ENCODE data around the gene HTR6. TPM values are rescaled to one million over a fixed set of nuclear protein-coding genes. Genes with fewer than 3 reads are reported as not detected.
"Not testable (repeated sequence)": the region's sequence is repeated elsewhere in the genome, so short reads cannot be mapped to it uniquely, and the experiment has no call there.

Gene HTR6
- total RNA-seq = under 0.01 and 0.13 TPM in 2 replicates

- DNase-seq (ENCODE audit: low read depth in 2 of 2) = no peak
Observed at GRCh38 chr1:19664453-19665185, at the start of gene HTR6. Gene HTR6 (plus strand): TSS chr1:19664875. CDS start chr1:19665754, 879 bp downstream.

GRCh38 chr1:19615438-19615837 is 49.2 kb upstream of the HTR6 start:
- no peak for DNase-seq (ENCODE audit: low read depth in 2 of 2)

DNA sequence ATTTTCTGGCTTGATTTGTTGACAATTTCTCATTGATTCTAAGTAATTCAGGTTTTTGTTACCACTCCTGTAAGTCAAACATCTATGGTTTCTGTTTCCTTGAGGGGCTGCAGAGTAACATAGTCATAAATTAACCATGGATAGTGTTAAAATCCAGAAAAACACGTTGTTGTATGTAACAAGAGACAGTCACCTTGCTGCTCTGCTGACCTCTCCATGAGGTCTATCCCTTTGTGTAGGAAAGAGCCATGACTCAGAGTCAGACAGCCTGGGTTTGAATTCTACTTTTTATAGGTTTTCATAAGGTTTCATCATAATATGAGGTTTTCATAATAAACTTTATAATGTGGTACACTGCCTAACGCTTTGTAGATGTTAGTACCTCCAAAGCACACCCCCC is 48.2 kb upstream of the HTR6 start:
- peak in 1 of 2 donors; percentile 42 for DNase-seq (ENCODE audit: low read depth in 2 of 2)

GRCh38 chr1:19617376-19617775 is 47.3 kb upstream of the HTR6 start:
- DNase-seq (ENCODE audit: low read depth in 2 of 2) = no peak

- no peak for DNase-seq (ENCODE audit: low read depth in 2 of 2)
Observed at GRCh38 chr1:19618428-19618827, 46.2 kb upstream of the HTR6 start.

DNA sequence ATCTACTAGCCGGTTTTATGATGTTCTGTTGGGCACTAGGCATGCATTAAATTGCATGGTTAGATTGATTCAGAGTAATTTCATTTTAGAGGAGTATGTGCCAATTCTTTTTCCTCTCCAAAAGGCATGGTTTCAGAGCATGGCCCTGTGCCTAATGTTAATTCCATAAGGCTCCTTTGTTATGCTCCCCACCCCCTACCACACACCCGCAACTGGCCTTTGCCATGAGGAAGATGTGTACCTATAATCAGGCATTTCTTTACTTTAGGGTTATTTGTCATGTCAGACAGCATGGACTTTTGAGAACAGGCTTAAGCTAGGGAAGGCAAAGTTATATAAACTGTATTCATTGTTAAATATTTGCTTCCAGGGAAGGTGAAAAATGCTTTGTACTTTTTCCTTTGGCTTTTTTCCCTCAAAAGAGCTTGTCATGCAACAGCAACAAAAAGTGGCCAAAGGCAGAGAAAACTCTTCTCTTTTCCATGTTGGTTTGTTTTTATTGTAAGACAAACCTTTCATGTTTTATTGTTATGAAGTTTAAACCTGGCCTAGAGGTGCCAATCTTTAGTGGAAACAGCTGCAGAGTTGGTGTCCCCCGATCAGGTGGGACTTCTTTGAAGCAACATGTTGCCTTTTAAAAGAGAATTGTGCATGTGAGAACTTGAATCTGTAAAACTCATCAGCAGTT is 44.8 kb upstream of the HTR6 start:
- DNase-seq (ENCODE audit: low read depth in 2 of 2) = no peak

- DNase-seq (ENCODE audit: low read depth in 2 of 2) = no peak
Observed at GRCh38 chr1:19620786-19621185, 43.9 kb upstream of the HTR6 start.

GRCh38 chr1:19621274-19621950 is 43.3 kb upstream of the HTR6 start:
- DNase-seq (ENCODE audit: low read depth in 2 of 2) = no peak

GRCh38 chr1:19622204-19622603 is 42.5 kb upstream of the HTR6 start:
- no peak for DNase-seq (ENCODE audit: low read depth in 2 of 2)

DNA sequence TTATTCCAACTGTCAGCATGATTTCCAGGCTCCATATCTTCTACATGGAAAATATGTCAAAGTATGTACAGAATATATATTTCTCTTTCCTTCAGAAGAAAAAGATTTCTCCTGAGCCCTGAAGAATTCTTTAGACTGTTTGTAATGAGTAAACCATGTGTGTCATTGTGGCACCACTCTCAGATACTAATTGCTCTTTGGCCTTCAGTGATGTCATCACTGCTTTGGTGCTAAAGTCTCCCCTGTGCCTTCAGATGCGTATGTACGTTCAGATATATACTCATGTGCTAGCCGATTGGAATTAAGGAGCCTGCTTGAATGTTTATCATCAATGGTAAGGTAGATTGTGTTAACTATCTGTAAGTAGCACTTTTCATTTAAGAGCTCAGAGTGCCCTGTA is 41.2 kb upstream of the HTR6 start:
- DNase-seq (ENCODE audit: low read depth in 2 of 2) = no peak

- DNase-seq (ENCODE audit: low read depth in 2 of 2) = no peak
Observed at GRCh38 chr1:19625291-19625937, 39.3 kb upstream of the HTR6 start.

- DNase-seq (ENCODE audit: low read depth in 2 of 2) = no peak
Observed at GRCh38 chr1:19628879-19629278, 35.8 kb upstream of the HTR6 start.

- DNase-seq (ENCODE audit: low read depth in 2 of 2) = no peak
Observed at GRCh38 chr1:19629357-19629756, 35.3 kb upstream of the HTR6 start.

DNA sequence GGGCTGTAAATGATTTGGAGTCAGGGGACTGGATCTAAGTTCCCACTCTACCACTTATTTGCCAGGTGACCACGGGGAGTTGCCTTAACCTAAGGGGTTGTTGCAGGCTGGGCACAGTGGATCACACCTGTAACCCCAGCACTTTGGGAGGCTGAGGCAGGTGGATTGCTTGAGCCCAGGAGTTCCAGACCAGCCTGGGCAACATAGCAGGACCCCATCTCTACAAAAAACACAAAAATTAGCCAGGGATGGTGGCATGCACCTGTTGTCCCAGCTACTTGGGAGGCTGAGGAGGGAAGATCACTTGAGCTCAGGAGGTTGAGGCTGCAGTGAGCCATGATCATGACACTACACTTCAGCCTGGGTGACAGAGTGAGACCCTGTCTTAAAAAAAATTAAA is 34.5 kb upstream of the HTR6 start:
- not testable (repeated sequence) for DNase-seq (ENCODE audit: low read depth in 2 of 2)

DNA sequence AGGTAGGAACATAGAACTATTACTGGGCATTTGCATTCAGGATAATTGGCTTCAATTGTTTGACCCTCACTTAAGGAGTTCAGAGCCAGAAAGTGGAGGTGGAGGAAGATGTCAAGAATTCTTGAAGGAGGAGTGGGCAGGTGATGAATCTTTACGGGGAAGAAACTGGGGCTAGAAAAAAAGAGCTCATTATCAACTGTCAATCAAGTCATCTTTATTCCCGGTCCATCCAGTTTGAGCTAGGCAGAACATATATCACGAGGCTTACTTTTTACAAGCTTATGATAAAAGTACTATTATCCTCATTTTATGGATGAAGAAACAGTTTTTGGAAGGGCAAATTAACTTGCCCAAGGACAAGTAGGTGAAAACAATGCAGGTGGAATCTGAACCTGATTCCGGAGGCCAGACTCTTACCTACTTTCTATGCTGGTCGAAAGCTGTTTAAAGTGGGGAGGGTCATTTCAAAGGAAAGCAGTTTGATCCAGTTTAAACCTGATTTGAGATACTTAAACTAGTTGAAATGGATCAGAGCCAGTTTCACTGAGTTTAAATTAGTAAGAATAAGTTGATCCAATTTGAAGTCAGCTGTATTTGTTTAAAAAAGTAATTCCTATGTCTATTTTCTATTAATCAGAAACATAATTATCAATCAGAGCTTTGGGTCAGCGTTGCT is 33.8 kb upstream of the HTR6 start:
- DNase-seq (ENCODE audit: low read depth in 2 of 2) = no peak

- no peak for DNase-seq (ENCODE audit: low read depth in 2 of 2)
Observed at GRCh38 chr1:19632211-19632610, 32.5 kb upstream of the HTR6 start.

DNA sequence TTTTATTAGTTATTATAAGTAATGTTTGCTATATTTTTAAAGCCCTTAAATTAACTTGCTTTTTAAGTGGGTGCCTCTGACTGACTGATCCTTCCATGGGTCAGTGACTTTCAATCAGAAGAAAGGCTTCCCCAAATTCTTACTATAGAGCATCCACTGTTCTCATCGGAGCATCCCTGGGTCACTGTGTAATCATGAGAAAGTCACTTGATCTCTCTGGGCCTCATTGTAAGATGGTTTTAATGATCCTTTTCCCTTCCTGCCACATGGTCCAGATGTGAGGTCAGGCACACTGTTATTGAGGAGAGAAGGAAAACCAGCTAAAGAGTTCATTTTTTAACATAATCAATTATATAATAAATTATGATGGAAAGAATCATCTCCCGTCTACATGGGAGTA is 31.6 kb upstream of the HTR6 start:
- DNase-seq (ENCODE audit: low read depth in 2 of 2) = no peak

GRCh38 chr1:19635064-19635463 is 29.6 kb upstream of the HTR6 start:
- not testable (repeated sequence) for DNase-seq (ENCODE audit: low read depth in 2 of 2)

- no peak for DNase-seq (ENCODE audit: low read depth in 2 of 2)
Observed at GRCh38 chr1:19635646-19636045, 29.0 kb upstream of the HTR6 start.

DNA sequence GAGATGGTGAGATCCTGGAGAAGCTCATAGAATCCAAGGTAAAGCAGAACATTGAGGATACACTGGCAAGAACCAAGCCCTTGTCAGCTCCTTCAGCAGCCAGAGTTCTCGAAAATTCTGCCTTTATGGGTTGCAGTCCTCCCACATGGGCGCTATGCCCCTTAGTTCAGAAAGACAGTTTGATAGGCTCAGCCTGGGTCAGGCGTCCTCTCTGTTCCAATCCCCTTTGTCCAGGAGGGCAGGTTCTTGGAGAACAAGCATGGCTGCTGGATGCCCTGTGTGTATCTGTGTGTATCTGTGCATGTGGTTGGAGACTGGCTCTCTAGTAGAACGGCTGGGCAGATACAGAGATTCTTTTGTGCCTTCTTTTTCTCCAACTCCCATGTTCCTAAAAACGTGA is 28.6 kb upstream of the HTR6 start:
- DNase-seq (ENCODE audit: low read depth in 2 of 2) = no peak

GRCh38 chr1:19636749-19637148 is 27.9 kb upstream of the HTR6 start:
- not testable (repeated sequence) for DNase-seq (ENCODE audit: low read depth in 2 of 2)

- no peak for DNase-seq (ENCODE audit: low read depth in 2 of 2)
Observed at GRCh38 chr1:19637606-19638005, 27.1 kb upstream of the HTR6 start.
